COLO668 (cell line): Measurements from ENCODE around the gene NPEPL1.
"Not testable (repeated sequence)": the region's sequence is repeated elsewhere in the genome, so short reads cannot be mapped to it uniquely, and the experiment has no call there.

Source experiments
- DNase-seq: peaks from one replicate; lab custom pipeline; 2025; ENCODE audit not compliant: unreplicated experiment; lab: John Stamatoyannopoulos, UW

Gene NPEPL1

DNA sequence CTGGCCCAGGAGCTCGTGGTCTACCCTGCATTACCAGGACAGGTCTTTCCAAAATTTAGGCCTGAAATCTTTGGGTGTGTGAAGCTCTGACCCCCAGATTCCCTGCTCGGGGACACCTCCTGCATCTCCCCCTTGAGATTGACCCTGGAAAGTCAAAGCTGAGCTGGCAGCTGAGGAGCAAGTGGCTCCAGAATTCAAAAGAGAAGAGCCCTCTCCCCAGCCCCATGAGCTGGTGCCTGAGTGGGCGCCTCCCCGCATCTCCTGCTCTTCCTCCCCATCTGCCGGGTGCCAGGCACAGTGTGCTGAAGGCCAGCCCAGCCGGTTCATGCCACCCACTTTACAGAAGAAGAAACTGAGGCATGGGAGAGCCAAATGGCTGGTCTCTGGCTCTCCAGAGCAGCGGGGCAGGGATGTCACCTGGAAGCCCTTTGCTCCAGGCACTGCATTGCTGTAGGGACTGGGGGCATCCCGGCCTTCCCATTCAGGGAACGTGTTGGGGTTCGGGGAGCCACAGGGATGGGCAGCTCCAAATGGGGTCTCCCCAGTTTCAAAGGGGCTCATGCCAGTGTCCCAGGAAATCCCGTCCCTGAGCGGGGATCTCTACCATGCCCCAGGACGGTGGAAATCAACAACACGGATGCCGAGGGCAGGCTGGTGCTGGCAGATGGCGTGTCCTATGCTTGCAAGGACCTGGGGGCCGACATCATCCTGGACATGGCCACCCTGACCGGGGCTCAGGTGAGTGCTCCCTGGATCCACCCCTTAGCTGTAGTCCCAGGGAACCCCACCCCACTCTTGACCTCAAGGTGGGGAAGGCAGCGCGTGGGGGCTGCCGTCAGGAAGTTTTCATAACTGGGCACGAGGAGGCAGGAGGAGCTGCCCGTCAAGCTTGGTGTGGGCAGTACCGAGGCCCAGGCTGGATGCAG is 20.5 kb downstream of the NPEPL1 start:
- no peak for DNase-seq

DNA sequence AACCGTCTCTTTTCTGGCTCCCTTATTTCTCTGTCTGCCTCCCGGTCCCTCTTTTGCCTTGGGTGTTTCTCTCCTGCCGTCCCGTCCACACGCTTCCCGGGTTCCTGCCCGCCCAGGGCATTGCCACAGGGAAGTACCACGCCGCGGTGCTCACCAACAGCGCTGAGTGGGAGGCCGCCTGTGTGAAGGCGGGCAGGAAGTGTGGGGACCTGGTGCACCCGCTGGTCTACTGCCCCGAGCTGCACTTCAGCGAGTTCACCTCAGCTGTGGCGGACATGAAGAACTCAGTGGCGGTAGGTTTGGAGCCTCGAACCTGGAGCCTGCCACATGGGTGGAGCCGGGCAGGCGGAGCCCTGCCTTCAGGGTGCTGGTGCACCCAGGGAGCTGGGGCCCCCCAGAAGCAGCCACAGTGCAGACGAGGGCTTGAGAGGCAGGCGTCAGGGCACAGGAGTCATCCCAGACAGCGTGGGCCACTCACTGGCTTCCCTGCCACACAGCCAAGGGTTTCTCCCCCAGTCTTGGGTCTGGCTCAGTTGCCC is 21.3 kb downstream of the NPEPL1 start:
- DNase-seq: no peak

DNA sequence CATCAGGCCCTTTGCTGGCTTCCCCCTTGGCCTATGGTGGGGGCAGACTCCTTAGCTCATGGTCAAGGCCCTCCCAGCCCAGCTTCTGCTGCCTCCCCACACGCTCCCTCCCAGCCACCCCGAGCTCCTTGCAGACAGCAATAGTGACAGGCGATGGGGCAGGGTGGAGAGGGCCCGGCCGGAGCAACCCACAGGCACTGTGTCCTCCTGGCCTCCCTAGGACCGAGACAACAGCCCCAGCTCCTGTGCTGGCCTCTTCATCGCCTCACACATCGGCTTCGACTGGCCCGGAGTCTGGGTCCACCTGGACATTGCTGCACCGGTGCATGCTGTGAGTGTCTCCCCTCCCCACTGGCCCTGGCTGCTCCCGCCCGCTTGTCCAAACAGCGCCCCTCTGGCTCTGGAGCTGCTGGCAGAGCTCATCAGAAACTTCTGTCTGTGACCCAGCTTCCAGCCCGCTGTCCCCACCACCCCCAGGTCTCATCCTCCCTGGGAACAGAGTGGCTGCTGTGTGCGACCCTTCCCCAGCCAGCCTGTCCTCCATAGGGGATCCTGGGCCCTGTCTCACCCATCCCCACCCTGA is 21.8 kb downstream of the NPEPL1 start:
- no peak for DNase-seq

DNA sequence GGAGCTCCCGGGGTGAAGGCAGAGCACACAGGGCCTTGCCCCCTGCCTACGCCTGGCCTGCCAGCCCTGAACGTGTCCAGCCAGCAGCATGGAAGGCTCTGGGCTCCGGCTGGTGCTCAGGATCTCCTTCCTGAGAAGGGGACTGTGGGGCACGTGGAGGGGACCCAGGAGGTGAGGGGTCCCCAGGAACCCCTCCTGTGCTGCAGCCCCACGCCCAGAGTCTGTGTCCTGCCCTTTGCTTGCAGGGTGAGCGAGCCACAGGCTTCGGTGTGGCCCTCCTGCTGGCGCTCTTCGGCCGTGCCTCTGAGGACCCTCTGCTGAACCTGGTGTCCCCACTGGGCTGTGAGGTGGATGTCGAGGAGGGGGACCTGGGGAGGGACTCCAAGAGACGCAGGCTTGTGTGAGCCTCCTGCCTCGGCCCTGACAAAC is 22.3 kb downstream of the NPEPL1 start:
- DNase-seq: no peak

DNA sequence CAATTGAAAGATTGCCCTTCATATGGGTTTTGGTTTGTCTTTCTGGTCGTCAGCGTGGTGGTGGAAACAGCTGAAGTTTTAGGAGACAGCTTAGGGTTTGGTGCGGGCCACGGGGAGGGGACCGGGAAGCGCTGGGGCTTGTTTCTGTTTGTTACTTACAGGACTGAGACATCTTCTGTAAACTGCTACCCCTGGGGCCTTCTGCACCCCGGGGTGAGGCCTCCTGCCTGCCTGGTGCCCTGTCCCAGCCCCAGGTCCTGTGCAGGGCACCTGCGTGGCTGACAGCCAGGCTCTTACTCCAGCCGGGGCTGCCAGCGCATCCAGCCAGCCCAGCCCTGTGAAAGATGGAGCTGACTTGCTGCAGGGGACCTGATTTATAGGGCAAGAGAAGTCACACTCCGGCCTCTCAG is 22.8 kb downstream of the NPEPL1 start:
- no peak for DNase-seq

DNA sequence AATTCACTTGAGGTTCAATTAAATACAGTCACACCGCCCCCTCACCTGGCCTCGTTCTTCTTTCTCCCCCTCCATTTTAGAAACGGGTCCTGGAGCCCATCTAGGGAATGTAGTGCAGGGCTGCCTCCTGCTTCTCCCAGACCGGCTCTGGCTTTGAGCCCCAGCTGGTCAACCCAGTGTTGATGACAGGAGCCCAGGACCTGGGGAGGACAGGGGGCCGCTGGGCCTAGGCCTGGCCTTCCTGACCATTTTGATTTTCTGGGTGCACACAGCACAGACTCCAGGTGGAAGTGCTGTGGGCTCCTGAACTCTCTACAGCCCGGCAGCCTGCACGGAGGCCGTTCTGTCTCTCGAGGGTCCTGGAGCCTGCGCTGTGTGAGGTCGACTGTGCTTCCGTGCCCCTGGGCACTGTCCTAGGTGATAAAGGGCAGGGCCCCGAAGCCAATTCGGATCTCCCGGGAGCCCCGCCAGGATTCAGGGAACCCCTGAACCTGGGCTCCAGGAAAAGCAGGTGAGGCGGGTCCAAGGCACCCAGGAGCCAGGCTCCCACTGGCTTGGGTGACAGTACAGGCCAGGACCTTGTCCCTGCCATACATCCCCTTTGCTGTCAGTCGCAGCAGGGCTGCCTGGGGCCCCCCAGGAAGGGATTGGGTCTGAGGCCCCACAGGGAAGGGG is 23.3 kb downstream of the NPEPL1 start:
- no peak for DNase-seq

DNA sequence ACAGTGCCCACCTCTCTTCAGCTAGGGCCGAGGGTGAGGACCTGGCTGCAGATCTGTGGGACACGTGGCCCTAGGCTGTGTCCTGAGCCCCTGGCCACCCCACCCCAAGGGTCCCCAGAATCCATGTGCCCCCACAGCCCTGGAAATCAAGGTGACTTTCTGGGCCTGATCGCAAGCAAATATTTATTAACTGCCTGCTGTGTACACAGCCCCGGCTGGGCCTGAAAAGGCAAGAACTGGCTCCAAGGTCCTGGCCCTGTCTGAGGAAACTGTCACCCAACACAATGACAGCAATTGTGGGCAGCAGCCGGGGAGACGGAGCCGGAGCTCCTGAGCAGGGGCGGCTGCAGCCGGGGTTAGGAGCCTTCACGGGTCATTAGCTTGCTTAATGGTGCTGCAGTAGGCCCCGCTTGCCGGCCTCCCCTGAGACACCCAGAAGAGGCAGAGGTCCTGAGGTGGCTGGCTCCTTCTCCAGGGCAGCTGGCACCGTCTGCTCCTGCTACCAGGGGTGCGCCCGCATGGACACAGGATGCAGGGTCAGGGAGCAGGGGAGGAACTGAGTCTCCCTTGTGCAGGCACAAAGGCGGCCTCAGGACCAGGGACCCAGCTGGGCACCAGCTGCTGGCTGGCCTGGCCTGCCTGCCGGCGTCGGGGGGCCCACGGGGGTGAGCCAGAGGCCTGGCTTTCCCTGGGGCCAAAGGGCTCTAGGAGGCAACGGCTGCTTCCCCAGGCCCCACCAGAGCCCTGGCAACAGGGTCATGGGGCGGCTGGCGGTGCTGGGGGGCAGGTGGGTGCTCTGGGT is 24.1 kb downstream of the NPEPL1 start:
- DNase-seq: no peak

DNA sequence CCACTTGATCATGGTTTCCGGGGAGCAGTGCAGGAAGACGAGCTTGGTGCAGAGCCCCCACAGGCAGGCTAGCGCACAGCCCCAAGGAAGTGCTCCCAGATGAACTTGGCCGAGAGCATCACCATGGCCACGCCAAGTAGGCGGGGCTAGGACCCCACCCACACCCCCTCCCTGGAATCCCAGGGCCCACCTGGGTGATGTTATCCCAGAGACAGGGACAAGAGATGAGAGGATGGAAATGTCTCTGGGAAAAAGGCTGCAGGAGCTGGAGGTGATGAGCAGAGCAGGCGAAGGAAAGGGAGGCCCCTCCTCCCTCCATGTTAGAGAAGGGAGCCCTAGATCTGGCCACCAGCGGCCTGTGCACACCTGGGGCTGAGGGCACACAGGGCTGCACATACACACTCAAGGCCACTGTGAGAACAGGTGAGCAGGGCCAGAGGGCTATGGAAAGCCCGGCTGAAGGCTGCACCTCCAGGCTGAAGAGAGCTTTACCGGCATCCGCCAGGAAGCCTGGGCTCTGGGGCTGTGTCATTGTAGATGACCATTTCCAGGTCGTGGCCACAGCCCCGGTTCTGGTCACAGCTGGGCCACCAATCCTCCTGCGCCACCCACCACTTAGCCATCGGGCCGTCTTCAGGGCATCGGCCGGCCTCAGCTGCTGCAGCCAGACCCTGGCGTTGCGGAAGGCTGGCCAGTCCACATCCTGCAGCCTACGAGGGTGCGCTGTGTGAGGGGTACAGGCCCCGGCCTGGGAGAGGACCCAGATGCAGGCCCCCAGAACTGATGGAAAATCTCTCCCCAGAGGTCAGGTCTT is 24.9 kb downstream of the NPEPL1 start:
- no peak for DNase-seq

DNA sequence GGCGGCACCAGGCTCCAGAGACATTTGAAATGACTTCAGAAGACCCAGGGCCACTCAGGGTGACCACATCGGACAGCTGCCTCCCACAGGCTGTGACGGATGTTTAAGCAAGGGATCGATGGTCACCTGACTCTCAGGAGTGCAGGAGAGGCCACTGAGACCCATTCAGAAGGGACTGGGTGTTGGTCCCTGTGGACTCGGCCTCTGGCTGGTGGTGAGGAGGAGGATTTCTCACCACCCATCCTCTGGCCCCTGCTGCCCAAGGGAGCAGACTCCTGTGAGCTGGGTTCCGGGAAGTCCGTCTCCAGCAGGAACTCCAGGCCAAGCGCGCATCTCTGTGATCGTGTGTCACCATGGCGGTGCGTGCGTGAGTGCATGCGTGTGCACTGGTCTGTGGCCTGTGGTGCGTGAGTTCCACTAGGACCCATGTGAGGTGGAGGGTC is 25.5 kb downstream of the NPEPL1 start:
- DNase-seq: no peak

DNA sequence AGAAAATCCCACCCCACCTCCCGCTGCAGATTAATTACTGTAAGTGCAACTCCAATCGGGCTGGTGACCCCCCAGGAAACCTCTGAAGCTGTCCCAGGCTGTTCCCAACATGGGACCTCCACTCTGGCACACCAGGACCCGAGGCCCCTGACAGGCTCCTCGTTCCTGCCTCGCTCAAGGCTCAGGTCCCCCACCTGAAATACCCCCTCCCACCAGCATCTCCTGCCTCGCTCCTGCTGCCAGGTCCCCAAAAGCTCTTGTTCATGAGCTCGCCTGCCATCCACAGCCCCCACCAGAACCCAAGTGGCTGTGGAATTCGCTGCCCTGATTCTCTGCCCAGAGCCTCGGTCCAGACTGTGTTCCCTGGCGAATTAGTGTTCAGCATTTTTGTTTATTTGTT is 26.1 kb downstream of the NPEPL1 start:
- DNase-seq: no peak

DNA sequence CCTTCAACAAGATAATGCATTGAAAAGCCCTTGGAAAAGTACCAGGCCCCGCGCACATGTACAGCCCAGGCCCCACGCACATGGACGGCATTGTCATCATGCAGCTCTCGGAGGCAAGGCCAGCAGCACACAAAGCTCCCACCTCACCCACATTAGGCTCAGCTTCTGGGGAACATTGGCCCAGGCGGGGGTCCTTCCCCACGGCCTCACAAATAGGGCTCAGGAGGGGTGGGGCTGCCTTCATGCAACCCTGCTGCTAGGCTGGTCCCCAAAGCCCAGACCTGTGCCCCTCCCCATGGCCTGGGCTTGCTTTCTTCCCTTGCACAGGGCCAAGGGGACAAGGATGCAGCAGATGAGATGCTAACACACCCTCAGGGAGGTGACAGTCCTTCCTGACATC is 26.7 kb downstream of the NPEPL1 start:
- no peak for DNase-seq

DNA sequence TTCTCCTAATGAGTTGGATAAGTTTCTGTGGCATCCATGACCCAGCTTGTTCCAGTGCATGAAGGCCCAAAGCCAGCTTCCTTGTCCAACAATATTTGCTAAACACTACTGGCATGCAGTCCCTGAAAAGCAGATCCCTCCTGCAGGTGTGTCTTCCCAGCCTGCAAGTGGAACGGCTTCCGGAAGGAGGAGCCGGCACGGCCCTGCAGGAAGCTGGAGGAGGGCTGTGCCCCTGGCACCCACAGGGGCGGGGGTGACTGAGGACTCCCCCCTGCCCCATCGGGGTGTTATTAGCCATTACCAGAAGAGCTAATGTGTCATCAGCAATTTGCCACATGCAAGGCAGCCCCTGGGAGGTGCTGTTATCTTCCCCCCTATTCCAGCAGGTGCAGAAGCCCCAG is 27.4 kb downstream of the NPEPL1 start:
- no peak for DNase-seq

DNA sequence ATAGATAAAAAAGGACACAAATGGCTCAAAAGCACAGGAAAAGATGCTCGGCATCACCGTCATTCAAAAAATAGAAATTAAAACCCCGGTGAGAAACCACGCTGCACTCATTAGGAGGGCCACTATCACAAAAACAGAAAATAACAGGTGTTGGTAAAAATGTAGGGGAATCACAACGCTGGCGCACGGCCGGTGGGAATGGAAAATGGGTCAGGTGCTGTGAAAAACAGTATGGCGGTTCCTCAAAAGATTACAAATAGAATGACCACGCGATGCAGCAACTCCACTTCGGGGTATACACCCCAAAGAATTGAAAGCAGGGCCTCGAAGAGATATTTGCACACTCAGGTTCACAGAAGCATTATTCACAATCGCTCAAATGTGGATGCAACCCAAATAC is 28.3 kb downstream of the NPEPL1 start:
- DNase-seq: no peak

DNA sequence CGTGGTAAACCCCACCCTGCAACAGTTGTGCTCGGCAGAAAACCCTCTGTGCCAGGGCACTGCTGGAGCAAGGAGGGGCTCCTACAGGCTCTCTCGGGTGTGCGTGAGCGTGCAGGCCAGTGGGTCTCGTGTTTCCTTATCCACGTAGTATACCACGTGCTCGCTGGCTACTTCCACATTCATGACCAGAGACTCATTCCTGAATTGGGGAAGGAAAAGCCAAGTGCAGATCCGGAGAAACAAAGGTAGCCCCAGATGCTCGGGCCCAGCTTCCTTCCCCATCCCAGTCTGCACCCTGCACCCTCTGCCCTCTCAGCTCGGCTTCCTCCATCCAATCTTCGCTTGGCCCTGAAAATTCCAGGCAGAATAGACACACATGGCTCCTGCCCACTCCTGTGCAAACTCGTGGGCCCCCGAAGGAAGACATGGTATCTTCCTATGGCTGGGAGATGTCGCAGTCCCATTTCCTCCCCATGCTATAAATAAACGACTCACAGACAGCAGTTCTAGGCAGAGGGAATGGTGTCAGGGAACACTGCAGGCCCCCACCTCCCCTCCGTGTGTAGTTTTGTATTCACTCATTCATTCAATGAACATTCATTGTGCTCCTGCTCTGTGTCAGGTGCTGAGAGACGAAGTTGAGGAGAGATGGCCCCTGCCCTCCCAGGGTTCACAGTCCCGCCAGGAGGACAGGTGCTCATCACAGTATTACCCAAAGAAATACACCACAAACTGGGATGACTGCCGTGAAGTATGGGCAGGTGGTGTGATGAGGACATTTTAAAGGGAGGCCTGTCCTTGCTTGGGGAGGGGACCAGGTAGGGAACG is 29.6 kb downstream of the NPEPL1 start:
- DNase-seq: no peak

DNA sequence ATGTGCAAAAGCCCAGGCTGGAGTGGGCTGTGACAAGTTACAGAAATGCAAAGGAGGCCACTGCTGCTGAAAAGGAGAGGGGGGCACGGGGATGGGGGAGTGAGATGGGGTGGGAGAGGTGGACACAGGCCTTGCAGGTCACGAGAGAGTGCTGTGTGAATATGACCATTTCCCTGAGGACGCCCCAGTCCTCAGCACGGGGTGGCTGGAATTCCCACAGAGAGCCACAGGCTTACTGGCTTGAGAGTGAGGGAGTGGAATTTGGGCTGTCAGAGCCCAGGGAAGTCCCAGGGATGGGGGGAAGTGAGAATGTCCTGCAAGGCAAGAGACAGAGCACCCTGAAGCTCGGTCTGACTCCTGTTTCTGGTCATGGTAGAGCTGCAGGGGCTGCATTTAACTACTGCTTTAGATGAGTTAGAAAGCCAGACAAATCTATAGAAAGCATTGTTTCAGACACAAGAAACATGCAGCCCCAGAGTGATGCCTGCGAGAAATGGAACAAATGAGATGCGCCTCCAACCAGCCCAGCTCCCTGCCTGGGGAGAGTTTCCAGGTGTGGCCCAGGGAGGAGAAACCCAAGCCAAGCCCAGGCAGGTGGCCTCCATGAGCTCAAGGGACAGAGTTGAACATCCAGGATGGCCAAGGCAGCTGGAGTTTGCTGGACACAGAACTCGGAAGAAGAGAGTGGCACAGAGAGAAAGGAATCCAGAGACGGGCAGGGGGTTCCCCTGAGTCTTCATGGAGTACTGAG is 30.5 kb downstream of the NPEPL1 start:
- DNase-seq: no peak

DNA sequence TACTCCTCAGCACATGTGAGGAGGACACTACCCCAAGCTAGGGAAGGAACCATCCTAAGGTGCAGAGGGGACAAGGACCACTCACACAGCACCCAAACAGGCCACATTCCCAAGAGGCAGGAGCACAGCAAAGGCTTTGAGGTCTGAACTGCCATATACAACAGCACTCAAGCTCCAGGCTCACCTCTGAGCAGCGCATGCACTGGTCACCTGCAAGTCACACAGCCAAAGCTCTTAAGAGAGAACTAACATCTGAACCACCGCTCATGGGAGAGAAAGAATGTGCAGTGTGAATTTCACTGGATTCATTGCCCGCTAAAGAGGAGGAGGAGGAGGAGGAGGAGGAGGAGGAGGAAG is 31.0 kb downstream of the NPEPL1 start:
- no peak for DNase-seq

DNA sequence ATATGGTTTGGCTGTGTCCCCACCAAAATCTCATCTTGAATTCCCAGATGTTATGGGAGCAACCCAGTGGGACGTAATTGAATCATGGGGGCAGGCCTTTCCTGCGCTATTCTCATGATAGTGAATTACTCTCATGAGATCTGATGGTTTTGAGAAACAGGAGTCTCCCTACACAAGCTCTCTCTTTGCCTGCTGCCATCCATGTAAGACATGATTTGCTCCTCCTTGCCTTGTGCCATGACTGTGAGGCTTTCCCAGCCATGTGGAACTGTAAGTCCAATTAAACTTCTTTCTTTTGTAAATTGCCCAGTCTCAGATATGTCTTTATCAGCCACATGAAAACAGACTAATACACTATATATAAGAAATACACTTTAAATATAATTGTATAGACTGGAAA is 33.6 kb downstream of the NPEPL1 start:
- not testable (repeated sequence) for DNase-seq

DNA sequence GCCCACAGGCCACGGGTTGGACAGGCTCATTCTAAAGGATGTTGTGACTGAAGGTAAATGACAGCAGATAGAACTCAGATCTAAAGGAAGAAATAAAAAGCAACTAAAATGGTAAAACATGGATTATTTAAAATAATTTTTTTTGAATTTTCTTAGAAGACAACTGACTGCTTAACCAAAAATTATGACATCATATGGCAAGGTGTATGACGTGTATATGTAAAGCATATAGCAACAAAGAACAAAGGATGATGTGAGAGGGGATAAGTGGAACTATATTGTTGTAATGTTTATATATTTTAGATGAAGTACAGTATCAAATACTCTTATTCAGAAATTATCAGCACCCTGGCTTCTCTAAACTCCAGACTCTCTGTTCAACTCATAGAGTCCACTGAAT is 38.6 kb downstream of the NPEPL1 start:
- DNase-seq: no peak

DNA sequence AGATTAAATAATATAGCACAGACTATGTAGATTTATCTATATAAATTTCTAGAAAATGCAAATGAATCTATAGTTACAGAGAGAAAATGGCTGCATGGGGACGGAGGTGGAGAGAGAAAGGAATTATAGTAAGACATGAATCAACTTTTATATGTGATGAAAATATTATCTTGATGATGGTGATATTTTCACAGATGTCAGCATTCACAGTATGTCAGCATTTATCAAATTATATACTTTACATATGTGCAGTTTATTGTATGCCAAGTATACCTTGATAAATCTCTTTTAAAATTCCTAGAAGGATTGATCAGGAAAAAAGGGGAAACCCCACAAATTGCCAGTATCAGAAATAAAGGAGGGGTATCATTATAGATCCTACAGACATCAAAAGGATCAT is 44.6 kb downstream of the NPEPL1 start:
- no peak for DNase-seq
